Chondrocyte (in vitro differentiated cells): ENCODE results near the gene PABPN1L. TPM values are rescaled to one million over a fixed set of nuclear protein-coding genes. Genes with fewer than 3 reads are reported as not detected.

Source experiments
- DNase-seq: peaks from one replicate; pipeline ENCODE4 v3.0.0; 2021; ENCODE audit warnings: mixed read lengths, low spot score
- H3K27ac Mint-ChIP-seq: one replicate; pipeline ENCODE4 v1.8.0; 2021; ENCODE audit warnings: mild to moderate bottlenecking, moderate library complexity, mixed read lengths; ENCODE audit not compliant: unreplicated experiment
- H3K27me3 Mint-ChIP-seq: 2 replicates; pipeline ENCODE4 v1.8.0; 2021; ENCODE audit warnings: low read depth, mixed read lengths
- H3K36me3 Mint-ChIP-seq: 2 replicates; pipeline ENCODE4 v1.8.0; 2021; ENCODE audit warnings: low read depth, mixed read lengths
- H3K4me1 Mint-ChIP-seq: 2 replicates; pipeline ENCODE4 v1.8.0; 2021; ENCODE audit warnings: low read depth, mild to moderate bottlenecking, mixed read lengths
- H3K4me3 Mint-ChIP-seq: one replicate; pipeline ENCODE4 v1.8.0; 2021; ENCODE audit warnings: mild to moderate bottlenecking, moderate library complexity, mixed read lengths; ENCODE audit not compliant: unreplicated experiment
- H3K9me3 Mint-ChIP-seq: 2 replicates; pipeline ENCODE4 v1.8.0; 2021; ENCODE audit warnings: low read depth, mixed read lengths
- CTCF ChIP-seq: fragments of 200-600 bp; sonication (generic); IDR thresholded peaks from 2 replicates; pipeline ENCODE4 v1.5.0; 2021; ENCODE audit warnings: antibody characterized with exemption, mild to moderate bottlenecking, moderate library complexity
- total RNA-seq: library from RNA; stranded (reverse); gene quantifications from 3 replicates; pipeline ENCODE4 v1.2.1, GENCODE V29; 2021

PABPN1L gene
- total RNA-seq, 1 donor from 2014 or later = not detected

GRCh38 chr16:88816736-88817535 is 49.5 kb downstream of the PABPN1L start:
- Mint-ChIP-seq H3K27ac (no peak overlapping the region), H3K9me3 (no peaks in the 10 kb centered on the region), H3K4me3 (no peak overlapping the region), H3K4me1 (peaks cover 5% of the 10 kb centered on the region), H3K27me3 (no peaks in the 10 kb centered on the region), H3K36me3 (no peaks in the 10 kb centered on the region)
- no peak for DNase-seq
- TF ChIP-seq CTCF = no peak

GRCh38 chr16:88815901-88816589 is 50.4 kb downstream of the PABPN1L start:
- no peaks in the 10 kb centered on the region for H3K36me3 Mint-ChIP-seq
- no peak overlapping the region for H3K4me3 Mint-ChIP-seq
- H3K27ac Mint-ChIP-seq = no peak overlapping the region
- TF ChIP-seq CTCF = peak; percentile 83
- no peaks in the 10 kb centered on the region for H3K27me3 Mint-ChIP-seq
- H3K4me1 Mint-ChIP-seq = peaks cover 6% of the 10 kb centered on the region
- H3K9me3 Mint-ChIP-seq = no peaks in the 10 kb centered on the region
- no peak for DNase-seq

GRCh38 chr16:88815227-88815626 is 51.2 kb downstream of the PABPN1L start:
- DNase-seq = no peak
- Mint-ChIP-seq H3K36me3 (no peaks in the 10 kb centered on the region), H3K27ac (no peak overlapping the region), H3K4me3 (no peak overlapping the region), H3K4me1 (peaks cover 14% of the 10 kb centered on the region), H3K27me3 (no peaks in the 10 kb centered on the region), H3K9me3 (no peaks in the 10 kb centered on the region)
- TF ChIP-seq CTCF = no peak

GRCh38 chr16:88814144-88814502 is 52.3 kb downstream of the PABPN1L start:
- TF ChIP-seq CTCF = no peak
- Mint-ChIP-seq H3K36me3 (no peaks in the 10 kb centered on the region), H3K27ac (no peak overlapping the region), H3K27me3 (no peaks in the 10 kb centered on the region), H3K4me1 (peaks cover 17% of the 10 kb centered on the region), H3K4me3 (no peak overlapping the region), H3K9me3 (no peaks in the 10 kb centered on the region)
- DNase-seq = no peak

Other genes starting within 250 kb of the PABPN1L start
- gene IL17C, start 228.1 kb downstream of the PABPN1L start, total RNA-seq = not detected in 3 replicates
- 13.4 to 55.1 TPM (median 51.7 TPM) in 3 replicates for gene CYBA, start 215.6 kb downstream of the PABPN1L start, total RNA-seq
- 38.3 to 40.0 TPM (median 38.8 TPM) in 3 replicates for gene MVD, start 203.6 kb downstream of the PABPN1L start, total RNA-seq
- not detected in 3 replicates for gene SNAI3, start 180.2 kb downstream of the PABPN1L start, total RNA-seq
- 12.8 to 15.5 TPM (median 14.3 TPM) in 3 replicates for gene RNF166, start 160.3 kb downstream of the PABPN1L start, total RNA-seq
- 20.7 to 37.1 TPM (median 24.1 TPM) in 3 replicates for gene CTU2, start 160.2 kb downstream of the PABPN1L start, total RNA-seq
- 134 to 209 TPM (median 208 TPM) in 3 replicates for gene PIEZO1, start 81.4 kb downstream of the PABPN1L start, total RNA-seq
- 2.9 to 11.7 TPM (median 3.7 TPM) in 3 replicates for gene CDT1, start 62.9 kb downstream of the PABPN1L start, total RNA-seq
- 68.8 to 90.2 TPM (median 70.7 TPM) in 3 replicates for gene APRT, start 54.7 kb downstream of the PABPN1L start, total RNA-seq
- gene GALNS, start 9.7 kb downstream of the PABPN1L start, total RNA-seq = 34.1 to 36.6 TPM (median 34.6 TPM) in 3 replicates
- gene TRAPPC2L, start 9.5 kb downstream of the PABPN1L start, total RNA-seq = 42.7 to 55.8 TPM (median 52.5 TPM) in 3 replicates
- 0.23 TPM in 1 of 3 replicates, not detected in the others for gene CBFA2T3, start 110.5 kb upstream of the PABPN1L start, total RNA-seq
- gene ACSF3, start 227.2 kb upstream of the PABPN1L start, total RNA-seq = 19.5 to 24.4 TPM (median 20.8 TPM) in 3 replicates